Suprapubic skin (tissue), 3 donors: ENCODE data around the gene METAP1.

Experiments
- POLR2A ChIP-seq, 2 donors: fragments of 450-650 bp; IDR thresholded peaks; one replicate each; pipeline ENCODE4 v1.6.1; 2017; ENCODE audit warnings: antibody characterized with exemption in 2 of 2, mild to moderate bottlenecking in 2 of 2, moderate library complexity in 2 of 2
- TF ChIP-seq, protein P1 (sequence below), 2 donors: fragments of 200-600 bp in 1 of 2; fragments of 450-650 bp in 1 of 2; sonication (generic) in 1 of 2; IDR thresholded peaks; one replicate each; pipeline ENCODE4 v1.5.1; 2016 to 2019; ENCODE audit warnings: antibody characterized with exemption in 2 of 2, mild to moderate bottlenecking in 1 of 2, moderate library complexity in 1 of 2

DNA sequence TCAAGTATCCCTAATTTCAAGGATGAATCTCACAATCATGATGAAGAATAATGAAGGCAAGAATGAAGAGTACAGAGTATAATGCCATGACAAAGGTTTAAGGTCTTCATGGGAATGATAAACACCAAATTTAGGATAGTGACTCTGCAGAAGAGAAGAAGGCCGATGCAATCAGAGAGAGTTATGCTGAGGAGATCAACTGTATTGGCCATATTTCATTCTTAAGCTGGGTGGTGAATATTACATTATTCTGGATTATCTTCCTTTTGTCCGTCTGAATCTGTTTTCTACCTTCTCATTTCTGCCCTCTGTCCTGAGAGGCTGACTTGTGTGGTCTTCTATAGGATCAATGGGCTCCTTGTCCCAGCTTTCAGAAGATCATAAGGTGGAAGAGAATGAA lies 7.8 kb upstream of the METAP1 start:
- TF ChIP-seq, protein P1, sequence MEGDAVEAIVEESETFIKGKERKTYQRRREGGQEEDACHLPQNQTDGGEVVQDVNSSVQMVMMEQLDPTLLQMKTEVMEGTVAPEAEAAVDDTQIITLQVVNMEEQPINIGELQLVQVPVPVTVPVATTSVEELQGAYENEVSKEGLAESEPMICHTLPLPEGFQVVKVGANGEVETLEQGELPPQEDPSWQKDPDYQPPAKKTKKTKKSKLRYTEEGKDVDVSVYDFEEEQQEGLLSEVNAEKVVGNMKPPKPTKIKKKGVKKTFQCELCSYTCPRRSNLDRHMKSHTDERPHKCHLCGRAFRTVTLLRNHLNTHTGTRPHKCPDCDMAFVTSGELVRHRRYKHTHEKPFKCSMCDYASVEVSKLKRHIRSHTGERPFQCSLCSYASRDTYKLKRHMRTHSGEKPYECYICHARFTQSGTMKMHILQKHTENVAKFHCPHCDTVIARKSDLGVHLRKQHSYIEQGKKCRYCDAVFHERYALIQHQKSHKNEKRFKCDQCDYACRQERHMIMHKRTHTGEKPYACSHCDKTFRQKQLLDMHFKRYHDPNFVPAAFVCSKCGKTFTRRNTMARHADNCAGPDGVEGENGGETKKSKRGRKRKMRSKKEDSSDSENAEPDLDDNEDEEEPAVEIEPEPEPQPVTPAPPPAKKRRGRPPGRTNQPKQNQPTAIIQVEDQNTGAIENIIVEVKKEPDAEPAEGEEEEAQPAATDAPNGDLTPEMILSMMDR (IDR thresholded peaks at IDR 0.05): no peak
- TF ChIP-seq POLR2A (IDR thresholded peaks at IDR 0.05): no peak
